Measurements from ENCODE around the gene ITPKC. TPM values are rescaled to one million over a fixed set of nuclear protein-coding genes. Genes with fewer than 3 reads are reported as not detected.

ITPKC gene
- total and polyA plus RNA-seq, 9 of the 15 experiments (the other 6 are each of a cell fraction or from before 2014, with no cell fraction given): 0.08 to 9.3 (median 5.8) TPM

DNA sequence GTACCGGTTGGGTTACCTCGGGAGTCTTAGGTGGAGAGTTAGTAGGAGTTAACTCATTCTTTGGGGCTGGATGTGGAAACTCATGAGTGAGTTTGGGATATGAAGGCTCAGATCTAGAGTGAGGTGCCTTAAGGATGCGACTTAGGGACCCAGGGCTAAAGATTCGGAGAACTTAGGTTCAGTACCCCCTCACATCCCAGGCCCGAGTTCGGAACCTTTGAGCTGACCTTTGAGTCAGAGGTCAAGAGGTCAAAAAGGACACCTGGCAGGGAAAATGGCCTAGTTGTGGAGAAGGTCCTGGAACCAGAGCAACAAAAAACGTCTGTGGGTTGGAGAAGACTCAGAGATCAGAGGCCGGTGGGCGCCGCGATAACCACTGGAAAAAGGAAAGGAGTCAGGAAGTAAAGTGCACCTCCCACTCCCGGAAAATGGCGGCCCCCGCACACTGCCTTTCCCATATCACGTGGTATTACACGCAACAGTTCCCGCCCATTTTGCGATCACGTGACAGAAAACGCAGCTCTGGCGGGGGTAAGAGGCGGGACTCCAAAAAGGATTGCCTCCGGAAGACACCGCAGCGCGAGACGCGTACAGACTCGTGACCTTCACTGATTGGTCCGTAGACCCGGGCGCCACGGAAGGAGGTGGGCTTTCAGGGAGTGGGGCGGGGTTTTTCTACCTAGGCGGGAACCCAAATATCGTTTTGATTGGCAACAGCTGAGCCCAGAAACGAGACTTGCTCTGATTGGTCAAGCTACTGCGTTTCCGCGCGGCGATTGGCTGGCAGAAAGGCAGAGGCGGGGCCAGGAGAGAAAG is 33.4 kb downstream of the ITPKC start, which contains the start of gene ACTMAP (continued):
- TF ChIP-seq, protein P1, sequence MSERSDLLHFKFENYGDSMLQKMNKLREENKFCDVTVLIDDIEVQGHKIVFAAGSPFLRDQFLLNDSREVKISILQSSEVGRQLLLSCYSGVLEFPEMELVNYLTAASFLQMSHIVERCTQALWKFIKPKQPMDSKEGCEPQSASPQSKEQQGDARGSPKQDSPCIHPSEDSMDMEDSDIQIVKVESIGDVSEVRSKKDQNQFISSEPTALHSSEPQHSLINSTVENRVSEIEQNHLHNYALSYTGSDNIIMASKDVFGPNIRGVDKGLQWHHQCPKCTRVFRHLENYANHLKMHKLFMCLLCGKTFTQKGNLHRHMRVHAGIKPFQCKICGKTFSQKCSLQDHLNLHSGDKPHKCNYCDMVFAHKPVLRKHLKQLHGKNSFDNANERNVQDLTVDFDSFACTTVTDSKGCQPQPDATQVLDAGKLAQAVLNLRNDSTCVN (CRISPR knock-in tag; IDR thresholded peaks at IDR 0.05): peak; percentile 38; the same call in 1 of the 2 replicates
- peak; percentile 68 for TF ChIP-seq SP2 (IDR thresholded peaks at IDR 0.05; ENCODE audit: extremely low read depth, low read depth, low read length, poor library complexity, severe bottlenecking)
- TF ChIP-seq GABPB1 (CRISPR knock-in tag; IDR thresholded peaks at IDR 0.05): no peak; the same call in 1 of the 2 replicates
- TF ChIP-seq ETV1 (tag; conservative IDR thresholded peaks at IDR 0.05; ENCODE audit: low read depth): peak; percentile 87
- peak; percentile 61 for TF ChIP-seq MEIS2 (IDR thresholded peaks at IDR 0.05; ENCODE audit: partially characterized antibody)
- TF ChIP-seq, protein P2, sequence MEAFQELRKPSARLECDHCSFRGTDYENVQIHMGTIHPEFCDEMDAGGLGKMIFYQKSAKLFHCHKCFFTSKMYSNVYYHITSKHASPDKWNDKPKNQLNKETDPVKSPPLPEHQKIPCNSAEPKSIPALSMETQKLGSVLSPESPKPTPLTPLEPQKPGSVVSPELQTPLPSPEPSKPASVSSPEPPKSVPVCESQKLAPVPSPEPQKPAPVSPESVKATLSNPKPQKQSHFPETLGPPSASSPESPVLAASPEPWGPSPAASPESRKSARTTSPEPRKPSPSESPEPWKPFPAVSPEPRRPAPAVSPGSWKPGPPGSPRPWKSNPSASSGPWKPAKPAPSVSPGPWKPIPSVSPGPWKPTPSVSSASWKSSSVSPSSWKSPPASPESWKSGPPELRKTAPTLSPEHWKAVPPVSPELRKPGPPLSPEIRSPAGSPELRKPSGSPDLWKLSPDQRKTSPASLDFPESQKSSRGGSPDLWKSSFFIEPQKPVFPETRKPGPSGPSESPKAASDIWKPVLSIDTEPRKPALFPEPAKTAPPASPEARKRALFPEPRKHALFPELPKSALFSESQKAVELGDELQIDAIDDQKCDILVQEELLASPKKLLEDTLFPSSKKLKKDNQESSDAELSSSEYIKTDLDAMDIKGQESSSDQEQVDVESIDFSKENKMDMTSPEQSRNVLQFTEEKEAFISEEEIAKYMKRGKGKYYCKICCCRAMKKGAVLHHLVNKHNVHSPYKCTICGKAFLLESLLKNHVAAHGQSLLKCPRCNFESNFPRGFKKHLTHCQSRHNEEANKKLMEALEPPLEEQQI (IDR thresholded peaks at IDR 0.05): no peak
- TF ChIP-seq ZNF764 (CRISPR knock-in tag; IDR thresholded peaks at IDR 0.05; ENCODE audit: low read depth): no peak
- TF ChIP-seq ZNF224 (CRISPR knock-in tag; IDR thresholded peaks at IDR 0.05): no peak; the same call in 1 of the 2 replicates
- no peak for TF ChIP-seq DDX20 (tag; IDR thresholded peaks at IDR 0.05; ENCODE audit: low read depth)
- TF ChIP-seq BCOR (IDR thresholded peaks at IDR 0.05): 0 out of 2 replicates have a peak, but pooled peaks have one; percentile 20
- peak; percentile 86; the same call in 1 of the 2 replicates for TF ChIP-seq SREBF1 (IDR thresholded peaks at IDR 0.05; ENCODE audit: borderline replicate concordance, low read depth, low read length)
- TF ChIP-seq TFAP4 (CRISPR knock-in tag; IDR thresholded peaks at IDR 0.05; ENCODE audit: borderline replicate concordance): peak; percentile 98
- no peak for TF ChIP-seq ZNF184 (CRISPR knock-in tag; IDR thresholded peaks at IDR 0.05)
- TF ChIP-seq STAG1 (CRISPR knock-in tag; IDR thresholded peaks at IDR 0.05; ENCODE audit: borderline replicate concordance): no peak
- peak; percentile 54; the same call in 1 of the 2 replicates for TF ChIP-seq KLF13 (tag; IDR thresholded peaks at IDR 0.05; ENCODE audit: borderline replicate concordance, low read depth)
- TF ChIP-seq ZNF77 (CRISPR knock-in tag; IDR thresholded peaks at IDR 0.05): no peak
- TF ChIP-seq MAZ (CRISPR knock-in tag; conservative IDR thresholded peaks at IDR 0.05 in 1 of 2, IDR thresholded peaks at IDR 0.05 in 1 of 2): peak; percentile 84 to 89
- TF ChIP-seq TAF9B (IDR thresholded peaks at IDR 0.05; ENCODE audit: partially characterized antibody): no peak
- TF ChIP-seq CEBPZ (IDR thresholded peaks at IDR 0.05; ENCODE audit: borderline replicate concordance, low read depth, low read length): peak; percentile 81
